Measurements from ENCODE around the gene RPS15.

The RPS15 gene

DNA sequence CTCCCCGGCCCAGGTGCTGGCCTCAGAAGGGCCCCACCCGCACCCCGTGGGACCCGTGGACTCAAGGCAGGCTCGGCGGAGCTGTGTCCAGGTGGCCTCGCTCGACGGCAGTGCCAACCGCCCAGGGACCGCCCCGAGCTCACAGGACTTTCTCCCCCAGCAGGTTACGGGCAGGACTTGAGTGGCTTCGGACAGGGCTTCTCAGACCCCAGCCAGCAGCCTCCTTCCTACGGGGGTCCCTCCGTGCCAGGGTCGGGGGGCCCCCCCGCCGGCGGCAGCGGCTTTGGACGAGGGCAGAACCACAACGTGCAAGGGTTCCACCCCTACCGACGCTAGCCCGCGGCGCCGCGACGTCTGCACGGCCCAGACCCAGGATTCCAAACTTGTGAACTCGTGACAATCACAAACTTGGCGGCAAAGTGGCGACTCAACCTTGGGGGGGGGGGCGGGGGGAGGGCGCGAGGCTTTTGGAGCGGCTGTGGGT is 3.6 kb upstream of the RPS15 start:
- Histone ChIP-seq H4K91ac (ENCODE audit: low read depth, low read length) (no peak overlapping the region), H3K9me3 (ENCODE audit: insufficient read depth, low read depth, low read length) (no peaks in the 10 kb centered on the region), H3K23ac (ENCODE audit: low read length) (no peak overlapping the region), H2AFZ (ENCODE audit: insufficient read depth, low read length, poor library complexity) (no peak overlapping the region), H2BK12ac (ENCODE audit: low read length) (no peak overlapping the region), H3K14ac (ENCODE audit: low read length) (no peak overlapping the region), H3K9ac (ENCODE audit: low read length) (no peak overlapping the region), H3K79me2 (ENCODE audit: control insufficient read depth, insufficient read depth, low read length, poor library complexity) (peaks cover 14% of the 10 kb centered on the region), H3K27ac (ENCODE audit: low read depth, low read length) (no peak overlapping the region), H2AK5ac (ENCODE audit: low read length) (no peak overlapping the region), H3K18ac (ENCODE audit: low read length) (no peak overlapping the region), H4K12ac (ENCODE audit: low read depth, low read length) (no peak overlapping the region), H3K27me3 (ENCODE audit: insufficient read depth, low read length) (no peaks in the 10 kb centered on the region), H2BK120ac (ENCODE audit: insufficient read depth, low read length, poor library complexity) (no peak overlapping the region), H3K4me2 (ENCODE audit: low read length) (no peak overlapping the region), H3K4me1 (ENCODE audit: control insufficient read depth in 1 of 2, insufficient read depth in 2 of 2, low read length in 2 of 2) (peaks cover 3 to 4% of the 10 kb centered on the region in 2 experiments), H3K79me1 (ENCODE audit: low read length) (peaks cover 6% of the 10 kb centered on the region), H4K8ac (ENCODE audit: low read depth, low read length) (no peak overlapping the region), H2BK5ac (ENCODE audit: low read depth, low read length, poor library complexity) (no peak overlapping the region), H3K36me3 (ENCODE audit: control insufficient read depth in 1 of 2, insufficient read depth in 2 of 2, low read length in 2 of 2) (peaks cover 52 to 57% of the 10 kb centered on the region in 2 experiments), H3K4me3 (ENCODE audit: low read depth, low read length) (no peak overlapping the region), H3K4ac (ENCODE audit: low read depth, low read length) (no peak overlapping the region)
- no CpG with 5 or more reads among the region's 39 CpGs for WGBS (ENCODE audit: extremely low coverage, insufficient coverage, insufficient read length)
- DNase-seq = no peak

DNA sequence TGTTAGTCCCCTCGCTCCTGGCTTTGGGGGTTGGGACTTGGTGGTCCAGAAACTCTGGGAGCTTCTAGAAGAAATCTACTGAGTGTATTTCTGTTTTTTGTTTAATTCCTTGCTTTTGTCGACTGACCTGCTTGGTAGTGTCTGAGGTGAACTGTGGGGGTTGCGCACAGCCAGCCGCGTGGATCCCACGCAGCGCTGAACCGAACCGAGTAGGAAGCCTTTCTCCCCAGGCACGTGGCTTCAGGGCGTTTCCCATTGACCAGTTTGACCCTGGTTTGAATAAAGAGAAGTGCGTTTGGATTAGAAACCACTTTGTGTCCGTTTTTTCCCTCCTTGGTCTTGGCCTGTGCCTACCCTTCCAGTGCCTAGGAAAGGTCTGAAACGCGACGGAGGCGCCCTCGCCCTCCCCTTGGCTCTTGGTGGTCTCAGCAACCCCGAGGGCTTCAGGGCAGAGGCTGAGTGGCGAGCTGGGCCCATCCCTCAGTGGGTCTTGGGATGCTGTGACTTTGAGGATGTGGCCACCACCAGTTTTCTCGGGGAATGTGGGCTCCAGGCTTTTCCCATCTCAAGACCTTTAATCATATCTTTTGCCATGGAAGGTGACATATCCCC is 2.7 kb upstream of the RPS15 start:
- H3K9ac ChIP-seq (ENCODE audit: low read length) = no peak overlapping the region
- no peak overlapping the region for H4K12ac ChIP-seq (ENCODE audit: low read depth, low read length)
- H3K23ac ChIP-seq (ENCODE audit: low read length) = no peak overlapping the region
- peaks cover 6% of the 10 kb centered on the region for H3K79me1 ChIP-seq (ENCODE audit: low read length)
- DNase-seq = no peak
- H2BK5ac ChIP-seq (ENCODE audit: low read depth, low read length, poor library complexity) = no peak overlapping the region
- peaks cover 6 to 8% of the 10 kb centered on the region in 2 experiments for H3K4me1 ChIP-seq (ENCODE audit: control insufficient read depth in 1 of 2, insufficient read depth in 2 of 2, low read length in 2 of 2)
- H3K4me3 ChIP-seq (ENCODE audit: low read depth, low read length) = no peak overlapping the region
- no peak overlapping the region for H2BK120ac ChIP-seq (ENCODE audit: insufficient read depth, low read length, poor library complexity)
- H3K4me2 ChIP-seq (ENCODE audit: low read length) = no peak overlapping the region
- no peak overlapping the region for H3K14ac ChIP-seq (ENCODE audit: low read length)
- H3K18ac ChIP-seq (ENCODE audit: low read length) = no peak overlapping the region
- no peak overlapping the region for H3K4ac ChIP-seq (ENCODE audit: low read depth, low read length)
- peaks cover 52 to 57% of the 10 kb centered on the region in 2 experiments for H3K36me3 ChIP-seq (ENCODE audit: control insufficient read depth in 1 of 2, insufficient read depth in 2 of 2, low read length in 2 of 2)
- H2BK12ac ChIP-seq (ENCODE audit: low read length) = no peak overlapping the region
- H3K27ac ChIP-seq (ENCODE audit: low read depth, low read length) = no peak overlapping the region
- H2AFZ ChIP-seq (ENCODE audit: insufficient read depth, low read length, poor library complexity) = no peak overlapping the region
- H3K9me3 ChIP-seq (ENCODE audit: insufficient read depth, low read depth, low read length) = no peaks in the 10 kb centered on the region
- H4K91ac ChIP-seq (ENCODE audit: low read depth, low read length) = no peak overlapping the region
- no peak overlapping the region for H2AK5ac ChIP-seq (ENCODE audit: low read length)
- WGBS (ENCODE audit: extremely low coverage, insufficient coverage, insufficient read length) = no CpG with 5 or more reads among the region's 21 CpGs
- no peak overlapping the region for H4K8ac ChIP-seq (ENCODE audit: low read depth, low read length)
- H3K79me2 ChIP-seq (ENCODE audit: control insufficient read depth, insufficient read depth, low read length, poor library complexity) = peaks cover 14% of the 10 kb centered on the region
- H3K27me3 ChIP-seq (ENCODE audit: insufficient read depth, low read length) = no peaks in the 10 kb centered on the region

DNA sequence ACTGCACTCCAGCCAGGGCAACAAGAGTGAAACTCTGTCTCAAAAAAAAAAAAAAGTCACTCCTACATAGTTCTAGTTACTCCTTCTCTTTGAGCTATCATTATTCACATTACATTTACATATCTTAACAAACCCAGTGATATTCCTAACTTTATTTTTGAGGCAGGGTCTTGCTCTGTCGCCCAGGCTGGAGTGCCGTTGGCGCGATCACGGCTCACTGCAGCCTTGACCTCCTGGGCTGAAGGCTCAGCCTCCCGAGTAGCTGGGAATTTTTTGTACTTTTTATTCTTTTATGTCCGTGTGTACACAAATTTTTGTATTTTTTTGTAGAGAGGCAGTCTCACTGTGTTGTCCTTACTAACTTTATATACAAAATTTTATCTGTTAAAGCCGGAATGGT is 587 bp upstream of the RPS15 start:
- no peaks in the 10 kb centered on the region for H3K9me3 ChIP-seq (ENCODE audit: insufficient read depth, low read depth, low read length)
- no peak overlapping the region for H3K9ac ChIP-seq (ENCODE audit: low read length)
- H2BK5ac ChIP-seq (ENCODE audit: low read depth, low read length, poor library complexity) = no peak overlapping the region
- WGBS (ENCODE audit: extremely low coverage, insufficient coverage, insufficient read length) = no CpG with 5 or more reads among the region's 8 CpGs
- no peak overlapping the region for H3K23ac ChIP-seq (ENCODE audit: low read length)
- no peak overlapping the region for H3K18ac ChIP-seq (ENCODE audit: low read length)
- peaks cover 6% of the 10 kb centered on the region for H3K79me1 ChIP-seq (ENCODE audit: low read length)
- no peak overlapping the region for H4K91ac ChIP-seq (ENCODE audit: low read depth, low read length)
- no peak overlapping the region for H4K8ac ChIP-seq (ENCODE audit: low read depth, low read length)
- H3K14ac ChIP-seq (ENCODE audit: low read length) = no peak overlapping the region
- no peak overlapping the region for H2AFZ ChIP-seq (ENCODE audit: insufficient read depth, low read length, poor library complexity)
- H3K79me2 ChIP-seq (ENCODE audit: control insufficient read depth, insufficient read depth, low read length, poor library complexity) = peaks cover 14% of the 10 kb centered on the region
- H2BK120ac ChIP-seq (ENCODE audit: insufficient read depth, low read length, poor library complexity) = no peak overlapping the region
- H4K12ac ChIP-seq (ENCODE audit: low read depth, low read length) = no peak overlapping the region
- no peak for DNase-seq
- H2BK12ac ChIP-seq (ENCODE audit: low read length) = no peak overlapping the region
- no peaks in the 10 kb centered on the region for H3K27me3 ChIP-seq (ENCODE audit: insufficient read depth, low read length)
- no peak overlapping the region for H3K4ac ChIP-seq (ENCODE audit: low read depth, low read length)
- peaks cover 6 to 9% of the 10 kb centered on the region in 2 experiments for H3K4me1 ChIP-seq (ENCODE audit: control insufficient read depth in 1 of 2, insufficient read depth in 2 of 2, low read length in 2 of 2)
- no peak overlapping the region for H3K4me3 ChIP-seq (ENCODE audit: low read depth, low read length)
- H3K4me2 ChIP-seq (ENCODE audit: low read length) = no peak overlapping the region
- H2AK5ac ChIP-seq (ENCODE audit: low read length) = no peak overlapping the region
- peaks cover 58 to 60% of the 10 kb centered on the region in 2 experiments for H3K36me3 ChIP-seq (ENCODE audit: control insufficient read depth in 1 of 2, insufficient read depth in 2 of 2, low read length in 2 of 2)
- H3K27ac ChIP-seq (ENCODE audit: low read depth, low read length) = no peak overlapping the region

DNA sequence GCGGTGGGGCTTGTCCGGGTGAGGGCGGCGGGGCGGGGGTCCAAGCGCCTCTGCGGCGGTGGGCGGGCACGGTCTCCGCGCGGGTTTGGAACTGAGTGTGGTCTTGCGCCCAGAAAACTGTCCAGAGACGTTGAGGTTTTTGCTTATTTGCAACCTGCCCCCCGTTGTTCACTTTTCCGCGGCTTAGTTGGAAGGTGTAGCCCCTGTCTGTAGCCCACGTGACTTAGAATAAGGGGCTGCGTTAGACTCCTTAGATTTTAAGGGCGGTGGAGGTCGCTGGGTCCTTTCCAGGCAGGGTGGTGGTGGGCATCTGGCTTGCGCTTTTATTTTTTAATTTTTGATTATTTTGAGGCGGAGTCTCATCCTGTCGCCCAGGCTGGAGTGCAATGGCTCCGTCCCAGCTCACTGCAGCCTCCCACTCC is 748 bp downstream of the RPS15 start:
- H2BK120ac ChIP-seq (ENCODE audit: insufficient read depth, low read length, poor library complexity) = no peak overlapping the region

More for the DNA sequence above, 748 bp downstream of the RPS15 start:
- peak overlapping the region; percentile 93 for H3K14ac ChIP-seq (ENCODE audit: low read length)
- DNase-seq = no peak
- H2BK5ac ChIP-seq (ENCODE audit: low read depth, low read length, poor library complexity) = peak overlapping the region; percentile 96
- H3K9ac ChIP-seq (ENCODE audit: low read length) = peak overlapping the region; percentile 99
- H3K79me1 ChIP-seq (ENCODE audit: low read length) = peaks cover 6% of the 10 kb centered on the region
- H2AFZ ChIP-seq (ENCODE audit: insufficient read depth, low read length, poor library complexity) = no peak overlapping the region
- H3K18ac ChIP-seq (ENCODE audit: low read length) = no peak overlapping the region
- H3K4me3 ChIP-seq (ENCODE audit: low read depth, low read length) = peak overlapping the region; percentile 97
- no peaks in the 10 kb centered on the region for H3K9me3 ChIP-seq (ENCODE audit: insufficient read depth, low read depth, low read length)
- H3K23ac ChIP-seq (ENCODE audit: low read length) = no peak overlapping the region
- peak overlapping the region; percentile 59 for H3K4me2 ChIP-seq (ENCODE audit: low read length)
- H4K12ac ChIP-seq (ENCODE audit: low read depth, low read length) = no peak overlapping the region
- peak overlapping the region; percentile 97 for H4K8ac ChIP-seq (ENCODE audit: low read depth, low read length)
- H3K79me2 ChIP-seq (ENCODE audit: control insufficient read depth, insufficient read depth, low read length, poor library complexity) = peaks cover 14% of the 10 kb centered on the region
- peak overlapping the region; percentile 99 for H3K4ac ChIP-seq (ENCODE audit: low read depth, low read length)
- no peak overlapping the region for H3K27ac ChIP-seq (ENCODE audit: low read depth, low read length)
- peaks cover 48 to 50% of the 10 kb centered on the region in 2 experiments for H3K36me3 ChIP-seq (ENCODE audit: control insufficient read depth in 1 of 2, insufficient read depth in 2 of 2, low read length in 2 of 2)
- H3K27me3 ChIP-seq (ENCODE audit: insufficient read depth, low read length) = no peaks in the 10 kb centered on the region
- H2BK12ac ChIP-seq (ENCODE audit: low read length) = no peak overlapping the region
- WGBS (ENCODE audit: extremely low coverage, insufficient coverage, insufficient read length) = no CpG with 5 or more reads among the region's 26 CpGs
- H4K91ac ChIP-seq (ENCODE audit: low read depth, low read length) = peak overlapping the region; percentile 94
- peak overlapping the region; percentile 65 for H2AK5ac ChIP-seq (ENCODE audit: low read length)
- peaks cover 6 to 9% of the 10 kb centered on the region in 2 experiments for H3K4me1 ChIP-seq (ENCODE audit: control insufficient read depth in 1 of 2, insufficient read depth in 2 of 2, low read length in 2 of 2)

All from trophoblast cell (in vitro differentiated cells and primary cell).